Chondrocyte (in vitro differentiated cells): ENCODE results near the gene PRCP. TPM values are rescaled to one million over a fixed set of nuclear protein-coding genes. Genes with fewer than 3 reads are reported as not detected.

Experiments
- DNase-seq: peaks from one replicate; pipeline ENCODE4 v3.0.0; 2021; ENCODE audit warnings: mixed read lengths, low spot score
- H3K27ac Mint-ChIP-seq: one replicate; pipeline ENCODE4 v1.8.0; 2021; ENCODE audit warnings: mild to moderate bottlenecking, moderate library complexity, mixed read lengths; ENCODE audit not compliant: unreplicated experiment
- H3K27me3 Mint-ChIP-seq: 2 replicates; pipeline ENCODE4 v1.8.0; 2021; ENCODE audit warnings: low read depth, mixed read lengths
- H3K36me3 Mint-ChIP-seq: 2 replicates; pipeline ENCODE4 v1.8.0; 2021; ENCODE audit warnings: low read depth, mixed read lengths
- H3K4me1 Mint-ChIP-seq: 2 replicates; pipeline ENCODE4 v1.8.0; 2021; ENCODE audit warnings: low read depth, mild to moderate bottlenecking, mixed read lengths
- H3K4me3 Mint-ChIP-seq: one replicate; pipeline ENCODE4 v1.8.0; 2021; ENCODE audit warnings: mild to moderate bottlenecking, moderate library complexity, mixed read lengths; ENCODE audit not compliant: unreplicated experiment
- H3K9me3 Mint-ChIP-seq: 2 replicates; pipeline ENCODE4 v1.8.0; 2021; ENCODE audit warnings: low read depth, mixed read lengths
- total RNA-seq: library from RNA; stranded (reverse); gene quantifications from 3 replicates; pipeline ENCODE4 v1.2.1, GENCODE V29; 2021
- TF ChIP-seq, protein P1 (sequence below): fragments of 200-600 bp; sonication (generic); IDR thresholded peaks from 2 replicates; pipeline ENCODE4 v1.5.0; 2021; ENCODE audit warnings: antibody characterized with exemption, mild to moderate bottlenecking, moderate library complexity

PRCP gene
- total RNA-seq, 1 donor from 2014 or later, result 58.9 TPM

DNA sequence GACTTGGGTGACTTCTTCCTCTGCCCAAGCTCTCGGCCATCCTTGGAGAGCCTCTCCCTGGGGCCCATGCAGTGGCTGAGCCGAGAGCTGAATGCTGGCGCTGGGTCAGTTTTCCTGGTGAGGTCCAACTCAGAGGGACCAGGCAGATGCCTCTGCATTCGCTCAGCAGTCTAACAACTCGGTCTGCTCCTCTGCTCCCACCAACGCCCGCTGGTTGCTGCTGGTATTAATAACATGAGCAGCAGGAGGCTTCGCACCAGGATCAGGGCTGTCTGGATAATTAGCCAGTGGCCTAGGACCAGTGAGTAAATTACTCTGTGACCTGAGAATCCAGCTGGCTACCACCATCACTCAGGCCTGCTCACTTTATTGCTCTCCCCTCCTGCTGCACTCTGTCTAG is 88.9 kb downstream of the PRCP start:
- no peaks in the 10 kb centered on the region for H3K4me1 Mint-ChIP-seq
- no peak overlapping the region for H3K4me3 Mint-ChIP-seq
- H3K27me3 Mint-ChIP-seq, result peaks cover 22% of the 10 kb centered on the region
- H3K27ac Mint-ChIP-seq, result no peak overlapping the region
- TF ChIP-seq, protein P1, sequence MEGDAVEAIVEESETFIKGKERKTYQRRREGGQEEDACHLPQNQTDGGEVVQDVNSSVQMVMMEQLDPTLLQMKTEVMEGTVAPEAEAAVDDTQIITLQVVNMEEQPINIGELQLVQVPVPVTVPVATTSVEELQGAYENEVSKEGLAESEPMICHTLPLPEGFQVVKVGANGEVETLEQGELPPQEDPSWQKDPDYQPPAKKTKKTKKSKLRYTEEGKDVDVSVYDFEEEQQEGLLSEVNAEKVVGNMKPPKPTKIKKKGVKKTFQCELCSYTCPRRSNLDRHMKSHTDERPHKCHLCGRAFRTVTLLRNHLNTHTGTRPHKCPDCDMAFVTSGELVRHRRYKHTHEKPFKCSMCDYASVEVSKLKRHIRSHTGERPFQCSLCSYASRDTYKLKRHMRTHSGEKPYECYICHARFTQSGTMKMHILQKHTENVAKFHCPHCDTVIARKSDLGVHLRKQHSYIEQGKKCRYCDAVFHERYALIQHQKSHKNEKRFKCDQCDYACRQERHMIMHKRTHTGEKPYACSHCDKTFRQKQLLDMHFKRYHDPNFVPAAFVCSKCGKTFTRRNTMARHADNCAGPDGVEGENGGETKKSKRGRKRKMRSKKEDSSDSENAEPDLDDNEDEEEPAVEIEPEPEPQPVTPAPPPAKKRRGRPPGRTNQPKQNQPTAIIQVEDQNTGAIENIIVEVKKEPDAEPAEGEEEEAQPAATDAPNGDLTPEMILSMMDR, result no peak
- H3K9me3 Mint-ChIP-seq, result no peaks in the 10 kb centered on the region
- DNase-seq, result no peak
- H3K36me3 Mint-ChIP-seq, result no peaks in the 10 kb centered on the region

DNA sequence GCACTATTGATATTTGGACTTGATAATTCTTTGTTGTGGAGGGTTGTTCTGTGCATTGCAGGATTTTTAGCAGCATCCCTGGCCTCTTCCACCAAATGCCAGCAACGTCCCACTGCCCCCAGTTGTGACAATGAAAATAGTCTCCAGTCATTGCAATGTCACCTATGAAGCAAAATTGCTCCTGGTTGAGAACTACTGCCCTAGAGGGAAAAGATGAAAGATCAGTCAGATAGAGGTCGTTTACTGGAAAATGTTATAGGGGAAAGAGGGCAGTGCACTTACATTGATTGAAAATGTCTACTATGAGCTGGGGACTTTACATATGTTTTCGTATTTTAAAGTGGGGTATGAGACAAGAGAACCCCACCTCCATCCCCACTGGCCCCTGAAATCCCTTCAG is 89.5 kb downstream of the PRCP start:
- no peak for DNase-seq
- H3K27me3 Mint-ChIP-seq, result peaks cover 29% of the 10 kb centered on the region
- TF ChIP-seq, protein P1, result no peak
- H3K27ac Mint-ChIP-seq, result no peak overlapping the region
- no peaks in the 10 kb centered on the region for H3K36me3 Mint-ChIP-seq
- H3K4me3 Mint-ChIP-seq, result no peak overlapping the region
- no peaks in the 10 kb centered on the region for H3K9me3 Mint-ChIP-seq
- H3K4me1 Mint-ChIP-seq, result no peaks in the 10 kb centered on the region

DNA sequence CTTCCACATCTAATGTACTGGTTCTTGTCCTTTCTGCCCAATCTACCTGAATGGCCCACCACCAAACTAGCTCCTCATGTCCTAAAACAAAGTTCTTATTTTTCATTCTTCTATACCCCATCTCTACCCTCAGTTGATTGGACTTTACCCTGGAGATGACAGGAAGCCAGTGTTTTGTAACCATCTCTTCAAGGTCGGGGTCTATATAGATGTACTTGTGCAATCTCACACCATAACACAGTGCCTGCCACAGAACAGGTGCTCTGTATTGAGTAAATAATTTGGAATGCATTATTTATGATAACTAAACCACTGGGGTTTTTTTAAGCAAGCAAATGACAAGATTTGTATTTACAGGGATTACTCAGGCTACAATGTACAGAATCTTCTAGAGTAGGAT is 89.9 kb downstream of the PRCP start:
- no peak overlapping the region for H3K27ac Mint-ChIP-seq
- TF ChIP-seq, protein P1, result no peak
- no peaks in the 10 kb centered on the region for H3K4me1 Mint-ChIP-seq
- H3K4me3 Mint-ChIP-seq, result no peak overlapping the region
- no peaks in the 10 kb centered on the region for H3K9me3 Mint-ChIP-seq
- H3K36me3 Mint-ChIP-seq, result no peaks in the 10 kb centered on the region
- peaks cover 30% of the 10 kb centered on the region for H3K27me3 Mint-ChIP-seq
- no peak for DNase-seq

DNA sequence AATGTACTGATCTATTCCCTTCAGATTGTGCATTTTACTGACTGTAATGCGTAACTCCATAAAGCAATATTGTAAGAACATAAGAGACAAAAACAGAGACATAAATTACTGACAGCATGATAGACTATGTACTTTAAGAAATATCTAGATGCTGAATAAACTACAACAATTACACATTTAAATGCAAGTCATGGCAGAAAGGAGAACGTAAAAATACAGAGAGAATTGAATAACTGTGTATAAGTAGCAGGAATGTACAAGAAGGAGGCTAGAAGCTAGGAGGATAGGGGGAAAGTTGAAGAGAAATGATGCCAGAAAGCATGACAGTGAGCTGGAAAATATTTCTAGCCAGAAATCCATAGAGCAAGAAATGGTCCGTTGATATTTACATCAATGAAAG is 92.6 kb downstream of the PRCP start:
- Mint-ChIP-seq H3K9me3 (no peaks in the 10 kb centered on the region), H3K27ac (no peak overlapping the region), H3K36me3 (no peaks in the 10 kb centered on the region), H3K4me1 (peaks cover 4% of the 10 kb centered on the region), H3K4me3 (no peak overlapping the region), H3K27me3 (peaks cover 30% of the 10 kb centered on the region)
- DNase-seq, result no peak
- TF ChIP-seq, protein P1, result no peak

DNA sequence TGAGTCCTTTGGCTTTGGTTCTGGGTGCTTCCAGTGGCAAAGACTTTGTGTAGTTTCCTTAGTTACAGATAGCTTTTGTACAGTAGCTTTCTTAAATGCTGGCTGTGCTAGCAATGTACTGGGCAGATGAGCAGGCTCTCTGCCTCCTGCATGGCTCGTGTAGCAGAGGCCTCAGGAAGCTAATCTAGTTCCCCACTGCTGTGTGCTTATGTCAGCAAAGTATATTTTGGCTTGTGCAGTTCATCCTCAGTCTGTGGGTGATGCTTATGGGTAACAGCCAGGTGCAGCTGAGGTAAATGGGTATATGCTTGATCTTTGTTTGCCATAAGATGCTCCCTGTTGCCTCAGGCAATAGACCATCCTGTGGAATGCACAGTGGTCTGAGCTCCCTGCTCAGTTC is 97.5 kb downstream of the PRCP start:
- H3K27me3 Mint-ChIP-seq, result peaks cover 13% of the 10 kb centered on the region
- TF ChIP-seq, protein P1, result no peak

More for the DNA sequence above, 97.5 kb downstream of the PRCP start:
- Mint-ChIP-seq H3K4me1 (peaks cover 19% of the 10 kb centered on the region), H3K27ac (no peak overlapping the region), H3K4me3 (no peak overlapping the region), H3K36me3 (peaks cover 2% of the 10 kb centered on the region), H3K9me3 (peaks cover 8% of the 10 kb centered on the region)
- no peak for DNase-seq
